Endothelial cell of umbilical vein (primary cell): Measurements from ENCODE around the gene NSL1. TPM values are rescaled to one million over a fixed set of nuclear protein-coding genes. Genes with fewer than 3 reads are reported as not detected.

ENCODE experiments used
- BruUV-seq: library from RNA; stranded (reverse); fragments of 400-500 nt; replicated peaks from 2 replicates; lab custom pipeline; 2021; lab: Mats Ljungman, UMichigan
- CTCF ChIA-PET: fragments of 300-600, 350-600 bp; sonication (Branson Sonifier 250); formaldehyde crosslinking; loops from one replicate; lab custom pipeline; 2021; ENCODE audit warnings: antibody characterized with exemption, inconsistent platforms; lab: Charles Lee
- POLR2A ChIA-PET: fragments of 300-600, 350-600 bp; sonication (Branson Sonifier 250); formaldehyde crosslinking; loops from one replicate; lab custom pipeline; 2021; ENCODE audit warnings: antibody characterized with exemption, inconsistent platforms; lab: Charles Lee
- DNase-seq: peaks from one replicate; pipeline ENCODE4 v3.0.0-alpha.2; 2011; ENCODE audit warnings: low read depth, low spot score
- FAIRE-seq: peaks from 2 replicates; lab custom pipeline; 2011; peaks lifted over from hg19 to GRCh38; lab: Jason Lieb, UNC
- H2AFZ ChIP-seq: 2 replicates; pipeline ENCODE4 v1.6.0; 2012; ENCODE audit warnings: low read depth, low read length, control low read depth, inconsistent platforms
- H3K27ac ChIP-seq: 2 replicates; pipeline ENCODE4 v1.5.1; 2011; ENCODE audit warnings: low read depth, mild to moderate bottlenecking, control low read depth, low read length, moderate library complexity; ENCODE audit not compliant: insufficient read depth
- H3K27me3 ChIP-seq, 2 experiments: 2 replicates each; pipeline versions ENCODE4 v1.6.0 to v1.6.1; 2011; ENCODE audit warnings: low read length in 2 of 2, mixed read lengths in 1 of 2; ENCODE audit not compliant: control insufficient read depth in 2 of 2, insufficient read depth in 2 of 2
- H3K36me3 ChIP-seq, 2 experiments: 2 replicates in 1 of 2; 3 replicates in 1 of 2; pipeline ENCODE4 v1.5.1; 2011; ENCODE audit warnings: low read length in 2 of 2, mild to moderate bottlenecking in 1 of 2, moderate library complexity in 1 of 2; ENCODE audit not compliant: control insufficient read depth in 2 of 2, insufficient read depth in 2 of 2; ENCODE audit errors: extremely low read depth in 1 of 2
- H3K4me1 ChIP-seq: 3 replicates; pipeline ENCODE4 v1.5.1; 2011; ENCODE audit warnings: mild to moderate bottlenecking, low read length; ENCODE audit not compliant: control insufficient read depth, insufficient read depth; ENCODE audit errors: extremely low read depth
- H3K4me2 ChIP-seq: 2 replicates; pipeline ENCODE4 v1.6.1; 2011; ENCODE audit warnings: low read length, control low read depth, mixed read lengths; ENCODE audit not compliant: insufficient read depth
- H3K4me3 ChIP-seq, 3 experiments: fragments of 200-600 bp in 1 of 3; sonication (generic), shearing (Covaris generic) in 1 of 3; replicated peaks in 1 of 3; 2 replicates each; pipeline ENCODE4 v1.5.1; 2011 to 2016; ENCODE audit warnings: control low read depth in 3 of 3, low read length in 3 of 3, mild to moderate bottlenecking in 2 of 3, inconsistent platforms in 1 of 3, low read depth in 1 of 3, moderate library complexity in 1 of 3; ENCODE audit not compliant: insufficient read depth in 1 of 3
- H3K79me2 ChIP-seq: 2 replicates; pipeline ENCODE4 v1.6.0; 2012; ENCODE audit warnings: low read length, inconsistent platforms; ENCODE audit not compliant: control insufficient read depth, insufficient read depth
- H3K9ac ChIP-seq: replicated peaks from 2 replicates; pipeline ENCODE3; 2011; ENCODE audit warnings: low read length, control low read depth; ENCODE audit not compliant: insufficient read depth; ENCODE audit errors: extremely low read depth
- H3K9me1 ChIP-seq: replicated peaks from 3 replicates; pipeline ENCODE4 v1.6.0; 2011; ENCODE audit warnings: mild to moderate bottlenecking, low read length; ENCODE audit not compliant: control insufficient read depth, insufficient read depth; ENCODE audit errors: extremely low read depth
- H3K9me3 ChIP-seq: replicated peaks from 2 replicates; pipeline ENCODE4 v1.5.1; 2012; ENCODE audit warnings: low read length, inconsistent platforms; ENCODE audit not compliant: control insufficient read depth, insufficient read depth
- H4K20me1 ChIP-seq: replicated peaks from 2 replicates; pipeline ENCODE3; 2011; ENCODE audit warnings: mild to moderate bottlenecking, low read length; ENCODE audit not compliant: control insufficient read depth, insufficient read depth; ENCODE audit errors: extremely low read depth
- EZH2 ChIP-seq: IDR thresholded peaks from 2 replicates; pipeline ENCODE4 v1.6.1; 2012; ENCODE audit warnings: borderline replicate concordance, low read depth, mild to moderate bottlenecking, moderate library complexity, low read length, inconsistent platforms; ENCODE audit not compliant: severe bottlenecking
- dilution Hi-C: fragments of 300-500 bp; cut with MboI; formaldehyde crosslinking; loops from one replicate; pipeline ENCODE4 v1.15.0; 2019; ENCODE audit warnings: low sequenced_read_pairs; ENCODE audit not compliant: extremely low pct_ligation_motif_present
- intact Hi-C: fragments of 100-400 bp; cut with micrococcal nuclease; formaldehyde crosslinking; loops from one replicate; pipeline ENCODE4 v1.10.0; 2022
- polyA plus RNA-seq, 4 experiments: library from polyadenylated mRNA; depleted of rRNA in 3 of 4; stranded (reverse) in 3 of 4; unstranded in 1 of 4; fragments of >200 nt; gene quantifications; 2 replicates each; pipeline versions ENCODE4 v1.2.1 to v1.2.3, GENCODE V29; 2011 to 2012; ENCODE audit warnings: missing spikeins in 1 of 4
- total RNA-seq: library from RNA; stranded (reverse); gene quantifications from 2 replicates; pipeline ENCODE4 v1.2.3, GENCODE V29; 2021
- TF ChIP-seq, protein P1 (sequence below), 2 donors: IDR thresholded peaks; 1 replicate in 1 of 2; 2 replicates in 1 of 2; pipeline ENCODE4 v1.5.1; 2011; ENCODE audit warnings: low read length in 2 of 2, mild to moderate bottlenecking in 2 of 2, moderate library complexity in 2 of 2, control low read depth in 1 of 2, inconsistent platforms in 1 of 2, low read depth in 1 of 2; ENCODE audit not compliant: insufficient read depth in 1 of 2; ENCODE audit errors: extremely low read depth in 1 of 2

Gene NSL1
- total and polyA plus RNA-seq, 2 donors (not counting 3 experiments of a cell fraction or from before 2014, with no cell fraction given), result 15.5 to 30.2 TPM

DNA sequence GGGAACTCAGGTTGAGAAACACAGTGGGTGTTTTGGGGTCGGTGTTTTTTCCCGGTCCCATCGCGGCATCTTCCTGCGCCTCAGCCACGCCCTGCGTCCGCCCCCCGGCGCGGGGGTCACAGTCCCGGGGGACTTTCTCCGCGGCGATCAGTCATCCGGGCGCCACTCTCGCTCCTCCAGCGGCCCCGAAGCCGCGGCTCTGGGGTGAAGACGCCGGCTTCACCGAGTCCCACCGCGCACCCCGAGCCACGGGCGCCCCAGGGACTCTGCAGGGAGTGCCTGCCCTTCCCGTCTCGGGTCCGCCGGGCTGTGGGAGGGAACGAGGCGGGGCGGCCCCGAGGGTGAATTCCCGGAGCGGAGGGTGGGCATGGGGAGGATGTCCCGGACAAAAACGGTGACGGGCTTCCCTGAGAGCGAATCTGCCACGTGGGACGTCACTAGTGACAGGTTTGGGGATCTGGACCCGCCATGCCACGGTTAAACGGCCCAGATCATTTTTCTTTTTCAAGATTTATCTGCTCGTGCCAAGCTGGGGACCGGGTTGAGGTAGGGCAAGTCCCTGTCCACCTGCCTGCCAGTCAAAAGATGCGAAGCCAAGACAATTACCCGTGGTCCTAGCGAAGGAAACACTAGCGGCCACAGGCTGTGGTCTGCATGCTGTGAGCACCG, 91.2 kb downstream of the NSL1 start:
- Histone ChIP-seq H3K9ac (no peak overlapping the region), H2AFZ (peak overlapping the region; percentile 70), H3K27ac (no peak overlapping the region), H3K4me2 (peak overlapping the region; percentile 57), H3K36me3 (no peaks in the 10 kb centered on the region), H3K4me1 (peaks cover 16% of the 10 kb centered on the region), H3K4me3 (peak overlapping the region; percentile 34 to 47 (median 38)), H3K79me2 (no peaks in the 10 kb centered on the region), H3K27me3 (peaks cover 37 to 55% of the 10 kb centered on the region in 2 experiments), H4K20me1 (no peaks in the 10 kb centered on the region), H3K9me3 (no peaks in the 10 kb centered on the region), H3K9me1 (no peaks in the 10 kb centered on the region)
- dilution Hi-C loops, result no loop called here
- intact Hi-C loops, result loop anchor here (2.0 kb wide), 1 partner anchor 32 kb away; no protein-coding TSS in a partner anchor
- TF ChIP-seq EZH2, result peak; percentile 62
- TF ChIP-seq, protein P1, sequence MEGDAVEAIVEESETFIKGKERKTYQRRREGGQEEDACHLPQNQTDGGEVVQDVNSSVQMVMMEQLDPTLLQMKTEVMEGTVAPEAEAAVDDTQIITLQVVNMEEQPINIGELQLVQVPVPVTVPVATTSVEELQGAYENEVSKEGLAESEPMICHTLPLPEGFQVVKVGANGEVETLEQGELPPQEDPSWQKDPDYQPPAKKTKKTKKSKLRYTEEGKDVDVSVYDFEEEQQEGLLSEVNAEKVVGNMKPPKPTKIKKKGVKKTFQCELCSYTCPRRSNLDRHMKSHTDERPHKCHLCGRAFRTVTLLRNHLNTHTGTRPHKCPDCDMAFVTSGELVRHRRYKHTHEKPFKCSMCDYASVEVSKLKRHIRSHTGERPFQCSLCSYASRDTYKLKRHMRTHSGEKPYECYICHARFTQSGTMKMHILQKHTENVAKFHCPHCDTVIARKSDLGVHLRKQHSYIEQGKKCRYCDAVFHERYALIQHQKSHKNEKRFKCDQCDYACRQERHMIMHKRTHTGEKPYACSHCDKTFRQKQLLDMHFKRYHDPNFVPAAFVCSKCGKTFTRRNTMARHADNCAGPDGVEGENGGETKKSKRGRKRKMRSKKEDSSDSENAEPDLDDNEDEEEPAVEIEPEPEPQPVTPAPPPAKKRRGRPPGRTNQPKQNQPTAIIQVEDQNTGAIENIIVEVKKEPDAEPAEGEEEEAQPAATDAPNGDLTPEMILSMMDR (IDR thresholded peaks at IDR 0.05; ENCODE audit: extremely low read depth in 1 of 2, insufficient read depth in 1 of 2, low read depth in 1 of 2, low read length in 2 of 2), result no peak
- no peak for FAIRE-seq
- BruUV-seq, result no TSS peak
- POLR2A ChIA-PET, result interaction anchor here (2.0 kb wide), 1 partner anchor 92 kb away, joined by 6 read pairs; the partner anchor contains the start of gene ATF3
- CTCF ChIA-PET, result interaction anchor here (0.8 to 2.3 kb wide), 10 partner anchors 10 to 223 kb away, joined by 3 to 23 read pairs (median 6); partner anchors contain the start of gene ATF3
- no peak for DNase-seq
